Hematopoietic multipotent progenitor cell treated with erythropoietin and hydrocortisone succinate and interleukin-3 and kit ligand, for 4 days (in vitro differentiated cells): ENCODE data around the gene PDXDC1.
"Not testable (repeated sequence)": the region's sequence is repeated elsewhere in the genome, so short reads cannot be mapped to it uniquely, and the experiment has no call there.

Experiments
- DNase-seq: peaks from one replicate; pipeline ENCODE4 v3.0.0-alpha.2; 2015

Gene PDXDC1

GRCh38 chr16:15016354-15016753 is 41.5 kb downstream of the PDXDC1 start:
- not testable (repeated sequence) for DNase-seq

- peak; percentile 43 for DNase-seq
Observed at GRCh38 chr16:15016951-15017580, 42.2 kb downstream of the PDXDC1 start.

- not testable (repeated sequence) for DNase-seq
Observed at GRCh38 chr16:15021429-15021828, 46.6 kb downstream of the PDXDC1 start.

- DNase-seq, result peak; percentile 88
Observed at GRCh38 chr16:15022194-15022593, 47.4 kb downstream of the PDXDC1 start.

DNA sequence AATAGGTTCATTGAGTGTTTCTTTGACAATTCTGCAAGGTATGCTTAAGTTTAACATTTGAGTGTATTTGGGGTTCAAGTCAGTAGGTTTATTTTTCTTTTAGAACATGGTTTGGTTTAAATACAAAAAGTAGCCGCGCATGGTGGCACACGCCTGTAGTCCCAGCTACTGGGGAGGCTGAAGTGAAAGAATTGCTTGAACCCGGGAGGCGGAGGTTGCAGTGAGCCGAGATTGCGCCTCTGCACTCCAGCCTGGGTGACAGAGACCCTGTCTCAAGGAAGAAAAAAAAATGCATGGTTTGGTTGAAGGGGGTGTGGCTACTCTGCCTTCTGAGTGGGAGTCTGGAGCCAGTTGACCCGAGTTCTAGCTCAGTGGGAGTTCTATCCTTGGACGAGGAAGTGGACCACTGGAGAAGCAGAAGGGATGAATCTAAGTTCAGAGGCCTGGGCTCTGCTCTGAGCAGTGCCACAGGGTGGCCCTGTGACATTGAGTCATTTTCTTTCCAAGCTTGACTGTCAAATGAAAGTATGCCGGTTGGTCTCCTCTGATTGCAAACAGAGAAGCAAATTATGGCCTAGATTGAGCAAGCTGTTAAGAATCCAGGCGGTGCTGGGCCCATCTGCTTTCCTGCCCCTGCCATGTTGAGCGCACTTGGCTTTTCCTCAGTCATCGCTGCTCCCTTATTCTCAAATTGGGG is 48.7 kb downstream of the PDXDC1 start:
- not testable (repeated sequence) for DNase-seq

DNA sequence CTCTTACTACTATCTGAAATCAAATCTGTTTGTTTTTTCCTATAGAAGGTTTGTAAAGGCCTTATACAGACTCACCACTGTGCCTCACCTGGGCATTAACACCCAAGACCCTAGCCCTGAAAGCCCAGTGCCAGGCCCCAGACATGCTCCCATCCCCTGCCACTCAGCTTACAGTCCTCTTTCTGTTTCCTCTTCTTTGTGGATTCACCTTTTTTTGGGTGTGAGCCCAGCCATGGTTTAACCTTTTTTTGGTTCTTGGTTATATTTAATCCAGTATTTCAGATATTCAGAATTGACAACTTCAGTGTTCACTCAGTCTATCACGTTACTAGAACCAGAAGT is 50.0 kb downstream of the PDXDC1 start:
- DNase-seq, result not testable (repeated sequence)

DNA sequence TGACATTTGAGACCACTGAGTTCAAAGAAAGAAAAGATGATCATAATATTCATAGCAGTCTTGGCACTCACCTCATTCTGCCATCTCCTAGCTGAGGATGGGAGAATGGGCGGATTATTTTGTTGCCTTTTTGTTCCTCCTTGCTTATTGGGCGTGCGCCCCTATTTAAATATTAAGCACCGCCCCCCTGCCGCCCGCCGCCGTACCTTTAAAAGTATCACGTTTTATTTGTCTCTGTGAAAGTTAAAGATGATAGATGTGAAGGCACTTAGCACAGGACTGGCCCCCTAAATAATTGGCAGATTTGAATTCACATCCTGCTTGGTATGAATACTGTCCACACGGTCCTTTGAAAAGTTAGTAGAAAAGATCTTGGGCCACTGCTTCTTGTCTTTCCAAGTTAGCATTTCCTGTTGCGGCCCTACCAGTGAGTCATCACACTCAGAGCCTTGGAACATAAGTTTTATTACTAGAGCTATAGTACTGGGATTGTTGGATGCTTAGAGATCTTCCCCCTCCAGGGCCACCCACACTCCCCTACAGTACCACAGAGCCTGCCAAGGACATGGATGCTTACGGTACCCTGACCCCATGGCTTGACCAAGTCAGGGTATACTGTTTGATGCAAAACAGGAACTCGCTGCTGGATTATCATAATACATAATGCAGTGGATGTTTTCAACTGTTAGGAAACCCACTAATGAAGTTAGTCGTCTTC is 50.6 kb downstream of the PDXDC1 start:
- DNase-seq, result not testable (repeated sequence)

DNA sequence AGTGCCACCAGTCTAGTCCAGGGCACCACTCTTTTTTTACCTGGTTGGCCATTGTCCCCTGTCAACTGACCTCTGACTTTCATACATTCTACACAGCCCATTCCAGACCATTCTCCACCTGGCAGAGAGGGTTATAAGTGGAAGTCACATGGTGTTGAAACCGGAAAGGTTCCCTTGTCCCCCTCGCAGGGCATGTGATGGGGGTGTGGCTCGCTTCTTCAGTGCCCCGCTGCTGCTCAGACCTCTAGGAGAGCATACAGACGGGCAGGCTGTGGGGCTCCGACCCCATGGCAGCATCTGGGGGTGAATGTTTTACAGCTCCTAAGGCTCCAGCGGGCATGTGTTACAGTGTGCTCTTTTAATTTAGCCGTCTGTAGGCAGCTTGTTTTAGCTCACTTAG is 52.2 kb downstream of the PDXDC1 start:
- not testable (repeated sequence) for DNase-seq

DNA sequence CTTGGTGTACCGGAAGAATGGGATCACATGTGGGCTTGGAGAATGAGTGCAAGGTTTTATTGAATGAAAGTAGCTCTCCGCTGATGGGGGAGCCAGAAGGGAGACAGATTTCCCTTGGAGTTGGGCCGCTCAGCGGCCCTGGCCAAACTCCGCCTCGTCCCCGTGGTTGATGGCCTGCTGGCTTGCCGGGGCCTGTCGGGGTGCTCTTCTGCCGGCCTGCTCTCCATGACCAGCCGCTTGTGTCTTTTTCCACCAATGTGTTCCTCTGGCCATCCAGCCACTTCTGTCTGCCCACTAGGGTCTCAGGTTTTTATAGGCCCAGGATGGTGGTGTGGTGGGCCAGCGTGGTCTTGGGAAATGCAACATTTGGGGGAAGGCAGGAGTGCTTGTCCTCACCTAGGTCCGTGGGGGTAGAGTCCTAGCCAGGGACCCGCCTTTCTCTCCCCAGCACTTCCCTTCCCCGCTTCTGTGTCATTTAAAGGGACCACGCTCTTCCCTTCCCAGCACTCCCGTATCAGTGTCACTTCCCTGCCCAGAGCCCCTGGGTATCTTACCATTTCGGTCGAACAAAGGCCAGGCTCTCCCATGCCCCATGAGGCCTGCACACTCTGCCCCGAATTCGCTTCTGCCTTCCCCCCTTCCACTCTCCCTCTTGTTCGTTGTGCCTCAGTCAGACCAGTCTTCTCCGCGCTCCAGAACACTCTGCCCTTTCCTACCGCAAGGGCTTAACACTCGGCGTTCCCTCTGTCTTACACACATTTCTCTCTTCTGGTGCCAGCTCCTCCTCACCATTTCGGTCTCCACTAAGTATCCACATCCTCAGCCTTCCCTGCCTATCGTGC is 52.9 kb downstream of the PDXDC1 start:
- not testable (repeated sequence) for DNase-seq

GRCh38 chr16:15028345-15028715 is 53.5 kb downstream of the PDXDC1 start:
- not testable (repeated sequence) for DNase-seq

- peak; percentile 88 for DNase-seq
Observed at GRCh38 chr16:15028801-15029698, 54.2 kb downstream of the PDXDC1 start.

DNA sequence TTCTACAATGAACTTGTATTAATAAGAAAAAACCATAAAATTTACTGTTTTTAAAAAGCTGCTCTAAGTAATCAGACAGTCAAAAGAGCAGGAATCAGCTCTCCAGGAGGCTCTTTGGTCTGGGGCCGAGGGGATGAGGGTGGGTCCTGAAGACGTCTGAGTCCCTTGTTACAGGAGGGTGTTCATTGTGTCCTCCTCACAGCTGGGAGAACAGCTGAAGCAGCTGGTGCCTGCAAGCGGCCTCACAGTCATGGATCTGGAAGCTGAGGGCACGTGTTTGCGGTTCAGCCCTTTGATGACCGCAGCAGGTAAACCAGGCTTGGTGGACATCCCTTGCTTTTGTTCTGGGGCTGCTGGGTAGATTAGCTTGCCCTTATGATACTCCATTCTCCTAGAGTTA is 54.9 kb downstream of the PDXDC1 start:
- DNase-seq, result not testable (repeated sequence)

GRCh38 chr16:15031179-15031578 is 56.4 kb downstream of the PDXDC1 start:
- DNase-seq, result peak; percentile 82

GRCh38 chr16:15031586-15031985 is 56.8 kb downstream of the PDXDC1 start:
- DNase-seq, result no peak

- DNase-seq, result peak; percentile 91
Observed at GRCh38 chr16:15032547-15033308, 57.9 kb downstream of the PDXDC1 start.

DNA sequence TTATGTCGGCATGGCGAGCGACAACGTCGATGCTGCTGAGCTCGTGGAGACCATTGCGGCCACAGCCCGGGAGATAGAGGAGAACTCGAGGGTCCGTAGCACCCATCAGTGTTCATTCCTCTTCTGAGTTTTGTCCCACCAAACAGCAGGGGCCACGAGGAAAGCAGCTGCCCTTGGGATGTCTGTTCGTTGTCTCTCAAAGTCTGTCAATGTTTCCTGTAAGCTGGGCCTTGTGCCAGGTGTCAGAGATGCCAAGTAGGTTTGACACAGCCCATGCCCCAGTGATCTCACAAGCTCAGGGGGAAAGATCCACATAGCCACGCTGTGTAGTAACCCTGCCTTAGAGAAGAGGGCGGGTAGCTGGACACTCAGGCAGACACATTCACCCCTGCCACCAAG is 58.5 kb downstream of the PDXDC1 start:
- DNase-seq, result no peak

GRCh38 chr16:15034266-15035162 is 59.7 kb downstream of the PDXDC1 start:
- no peak for DNase-seq

- no peak for DNase-seq
Observed at GRCh38 chr16:15035163-15035729, 60.4 kb downstream of the PDXDC1 start.

DNA sequence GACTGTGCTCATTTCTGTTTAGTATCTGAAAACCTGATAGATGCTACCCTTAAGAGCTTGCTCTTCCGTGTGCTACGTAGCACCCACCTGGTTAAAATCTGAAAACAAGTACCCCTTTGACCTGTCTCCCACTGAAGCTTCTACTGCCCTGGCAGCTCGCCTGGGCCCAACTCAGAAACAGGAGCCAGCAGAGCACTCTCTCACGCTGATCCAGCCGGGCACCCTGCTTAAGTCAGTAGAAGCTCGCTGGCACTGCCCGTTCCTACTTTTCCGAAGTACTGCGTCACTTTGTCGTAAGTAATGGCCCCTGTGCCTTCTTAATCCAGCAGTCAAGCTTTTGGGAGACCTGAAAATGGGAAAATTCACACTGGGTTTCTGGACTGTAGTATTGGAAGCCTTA is 62.2 kb downstream of the PDXDC1 start:
- DNase-seq, result no peak

DNA sequence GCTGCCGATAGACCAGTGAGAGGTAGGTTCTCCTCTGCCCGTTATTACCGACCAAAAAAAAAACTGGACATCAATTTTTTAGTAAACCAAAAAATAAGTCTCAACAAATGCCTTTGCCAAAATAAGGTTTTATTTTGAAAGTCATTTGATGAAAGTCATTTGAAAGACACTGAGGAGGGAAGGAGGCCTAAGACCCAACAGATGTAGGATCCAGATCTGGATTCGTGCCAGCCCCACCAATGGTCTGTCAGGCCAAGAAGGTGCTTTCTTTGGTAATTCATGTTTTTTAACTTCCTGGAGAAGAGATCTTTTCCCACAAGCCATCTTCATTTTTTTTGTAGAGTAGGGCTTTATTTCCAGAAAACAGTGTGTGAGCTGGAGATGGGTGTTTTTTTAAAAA is 62.9 kb downstream of the PDXDC1 start:
- peak; percentile 53 for DNase-seq
